HEK293T (cell line): ENCODE results near the gene SEC61G.

ENCODE experiments used
- CTCF ChIA-PET: fragments of 350-600 bp; formaldehyde crosslinking; extraction: SDS; loops from one replicate; lab custom pipeline; 2021; ENCODE audit warnings: antibody characterized with exemption, inconsistent platforms; lab: Yijun Ruan, JAX
- POLR2A ChIA-PET: fragments of 350-600 bp; formaldehyde crosslinking; extraction: SDS; loops from one replicate; lab custom pipeline; 2020; ENCODE audit warnings: antibody characterized with exemption, inconsistent platforms; lab: Yijun Ruan, JAX
- DNase-seq: peaks from one replicate; pipeline ENCODE4 v3.0.0; 2012; ENCODE audit warnings: mixed read lengths; ENCODE audit errors: extremely low spot score
- ARNT ChIP-seq: fragments of 450-650 bp; IDR thresholded peaks from 2 replicates; pipeline ENCODE4 v1.6.1; 2017; ENCODE audit warnings: mild to moderate bottlenecking
- BHLHE40 ChIP-seq: fragments of 450-650 bp; IDR thresholded peaks from 2 replicates; pipeline ENCODE4 v1.6.1; 2016; ENCODE audit warnings: mild to moderate bottlenecking, moderate library complexity, borderline replicate concordance
- CTBP1 ChIP-seq: fragments of 450-650 bp; IDR thresholded peaks from 2 replicates; pipeline ENCODE4 v1.6.1; 2016; ENCODE audit warnings: borderline replicate concordance
- ELF4 ChIP-seq: fragments of 450-650 bp; IDR thresholded peaks from 2 replicates; pipeline ENCODE4 v1.6.1; 2017; ENCODE audit warnings: antibody characterized with exemption
- FOXA1 ChIP-seq: fragments of 450-650 bp; IDR thresholded peaks from 2 replicates; pipeline ENCODE4 v1.6.1; 2016; ENCODE audit warnings: mild to moderate bottlenecking
- FOXK2 ChIP-seq: fragments of 450-650 bp; IDR thresholded peaks from 2 replicates; pipeline ENCODE4 v1.6.1; 2016; ENCODE audit warnings: mild to moderate bottlenecking
- FOXM1 ChIP-seq: fragments of 450-650 bp; IDR thresholded peaks from 2 replicates; pipeline ENCODE4 v1.6.1; 2017; ENCODE audit warnings: mild to moderate bottlenecking, borderline replicate concordance
- HDGF ChIP-seq: fragments of 450-650 bp; IDR thresholded peaks from 2 replicates; pipeline ENCODE4 v1.6.1; 2017; ENCODE audit warnings: antibody characterized with exemption, borderline replicate concordance
- L3MBTL2 ChIP-seq: fragments of 450-650 bp; conservative IDR thresholded peaks from 2 replicates; pipeline ENCODE4 v1.6.1; 2016; ENCODE audit warnings: mild to moderate bottlenecking
- LEF1 ChIP-seq: fragments of 450-650 bp; IDR thresholded peaks from 2 replicates; pipeline ENCODE4 v1.6.1; 2017; ENCODE audit warnings: mild to moderate bottlenecking, borderline replicate concordance
- NFRKB ChIP-seq: fragments of 450-650 bp; IDR thresholded peaks from 2 replicates; pipeline ENCODE4 v1.6.1; 2016; ENCODE audit warnings: mild to moderate bottlenecking, moderate library complexity
- SP1 ChIP-seq: fragments of 450-650 bp; IDR thresholded peaks from 2 replicates; pipeline ENCODE4 v1.6.1; 2017
- SUZ12 ChIP-seq: fragments of 450-650 bp; IDR thresholded peaks from 2 replicates; pipeline ENCODE4 v1.6.1; 2016; ENCODE audit warnings: mild to moderate bottlenecking
- TARDBP ChIP-seq: fragments of 450-650 bp; IDR thresholded peaks from 2 replicates; pipeline ENCODE4 v1.6.1; 2016
- ZNF384 ChIP-seq: fragments of 450-650 bp; IDR thresholded peaks from 2 replicates; pipeline ENCODE4 v1.6.1; 2016
- TF ChIP-seq, protein P1 (sequence below): fragments of 450-650 bp; IDR thresholded peaks from 2 replicates; pipeline ENCODE4 v1.6.1; 2016

The SEC61G gene

DNA sequence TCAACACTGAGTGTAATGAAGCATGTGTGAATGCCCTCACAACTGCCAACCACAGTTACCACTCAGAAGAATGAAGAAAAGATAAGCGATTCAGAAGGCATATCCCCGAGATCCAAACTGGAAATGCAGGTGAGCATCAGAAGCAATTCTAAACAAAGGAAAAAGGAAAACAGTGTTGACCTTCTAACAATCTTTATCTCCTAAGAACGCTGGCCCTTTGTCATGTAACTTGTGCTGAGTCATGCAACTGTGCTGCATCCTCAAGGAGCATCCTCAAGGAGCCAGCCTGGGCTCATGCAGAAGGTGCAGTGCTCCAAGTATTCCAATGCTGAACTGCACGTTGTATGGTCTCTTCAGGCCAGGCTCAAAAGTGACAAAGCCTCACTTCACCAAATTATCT is 30.6 kb downstream of the SEC61G start:
- TF ChIP-seq, protein P1, sequence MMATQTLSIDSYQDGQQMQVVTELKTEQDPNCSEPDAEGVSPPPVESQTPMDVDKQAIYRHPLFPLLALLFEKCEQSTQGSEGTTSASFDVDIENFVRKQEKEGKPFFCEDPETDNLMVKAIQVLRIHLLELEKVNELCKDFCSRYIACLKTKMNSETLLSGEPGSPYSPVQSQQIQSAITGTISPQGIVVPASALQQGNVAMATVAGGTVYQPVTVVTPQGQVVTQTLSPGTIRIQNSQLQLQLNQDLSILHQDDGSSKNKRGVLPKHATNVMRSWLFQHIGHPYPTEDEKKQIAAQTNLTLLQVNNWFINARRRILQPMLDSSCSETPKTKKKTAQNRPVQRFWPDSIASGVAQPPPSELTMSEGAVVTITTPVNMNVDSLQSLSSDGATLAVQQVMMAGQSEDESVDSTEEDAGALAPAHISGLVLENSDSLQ: no peak
- TF ChIP-seq FOXM1 (no peak), ZNF384 (no peak), SUZ12 (no peak), L3MBTL2 (no peak), NFRKB (no peak), TARDBP (no peak), BHLHE40 (no peak)
- no peak for DNase-seq
- CTCF ChIA-PET: no interaction called here
- POLR2A ChIA-PET: no interaction called here

DNA sequence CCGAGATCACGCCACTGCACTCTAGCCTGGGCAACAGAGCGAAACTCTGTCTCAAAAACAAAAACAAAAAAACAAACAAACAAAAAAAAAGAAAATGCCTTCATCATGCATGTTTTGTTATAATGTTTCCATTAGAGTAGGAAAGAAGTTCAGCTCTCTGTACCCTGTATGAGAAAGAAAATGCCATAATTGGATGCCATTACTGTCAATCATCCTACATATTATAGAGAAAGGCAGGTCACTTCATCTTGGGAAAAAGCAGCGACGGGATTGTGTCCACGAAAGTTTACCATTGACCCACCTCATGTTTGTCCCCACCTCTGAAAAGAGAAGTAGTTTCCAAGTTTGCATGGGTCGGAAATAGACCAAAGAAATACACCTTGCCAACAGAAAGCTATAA is 33.8 kb downstream of the SEC61G start:
- no peak for DNase-seq
- ChIA-PET POLR2A (no interaction called here), CTCF (no interaction called here)
- TF ChIP-seq, protein P1: peak; percentile 73
- no peak for TF ChIP-seq ZNF384
- TF ChIP-seq FOXK2: no peak

DNA sequence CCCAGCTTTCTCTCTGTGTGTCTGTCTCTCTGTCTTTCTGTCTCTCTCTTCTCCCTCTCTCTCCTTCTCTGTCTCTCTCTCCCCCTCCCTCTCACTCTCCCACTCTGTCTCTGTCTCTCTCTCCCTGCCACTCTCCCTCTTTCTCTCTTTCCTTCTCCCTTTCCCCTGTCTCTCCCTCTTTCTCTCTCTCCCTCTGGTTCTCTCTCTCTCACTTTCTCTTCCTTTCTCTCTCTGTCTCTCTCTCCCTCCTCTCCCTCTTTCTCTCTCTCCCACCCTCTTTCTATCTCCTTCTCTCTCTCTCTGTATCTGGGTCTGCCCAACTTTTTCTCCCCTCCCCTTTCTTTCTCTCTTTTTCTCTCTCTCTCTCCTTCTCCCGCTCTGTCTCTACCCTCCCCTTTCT is 36.5 kb downstream of the SEC61G start:
- no peak for DNase-seq
- CTCF ChIA-PET: no interaction called here
- TF ChIP-seq FOXA1 (no peak), BHLHE40 (no peak), SUZ12 (no peak), SP1 (no peak), L3MBTL2 (no peak), LEF1 (no peak), NFRKB (no peak), HDGF (no peak), ZNF384 (no peak), ARNT (no peak), FOXK2 (no peak)
- TF ChIP-seq, protein P1: no peak
- POLR2A ChIA-PET: no interaction called here

DNA sequence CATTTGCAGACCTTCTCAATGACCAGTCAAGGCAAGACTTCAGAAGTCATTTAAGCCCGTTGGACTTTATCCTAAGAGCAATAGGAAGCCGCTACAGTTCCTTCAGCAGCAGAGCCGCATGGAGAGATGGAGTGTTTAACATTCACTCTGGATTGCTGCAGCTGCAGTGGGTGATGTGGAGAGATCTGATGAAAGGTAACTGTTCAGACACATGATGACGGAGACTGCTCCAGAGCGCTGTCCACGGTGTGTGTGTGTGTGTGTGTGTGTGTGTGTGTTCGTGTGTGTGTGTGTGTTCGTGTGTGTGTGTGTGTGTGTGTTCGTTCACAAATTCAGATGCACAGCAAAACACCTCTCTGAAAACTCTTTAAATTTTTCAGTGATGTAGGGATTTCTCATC is 37.0 kb downstream of the SEC61G start:
- ChIA-PET CTCF (no interaction called here), POLR2A (no interaction called here)
- no peak for TF ChIP-seq CTBP1
- TF ChIP-seq SP1: no peak
- no peak for TF ChIP-seq ZNF384
- no peak for TF ChIP-seq BHLHE40
- no peak for TF ChIP-seq HDGF
- TF ChIP-seq ARNT: no peak
- no peak for DNase-seq

DNA sequence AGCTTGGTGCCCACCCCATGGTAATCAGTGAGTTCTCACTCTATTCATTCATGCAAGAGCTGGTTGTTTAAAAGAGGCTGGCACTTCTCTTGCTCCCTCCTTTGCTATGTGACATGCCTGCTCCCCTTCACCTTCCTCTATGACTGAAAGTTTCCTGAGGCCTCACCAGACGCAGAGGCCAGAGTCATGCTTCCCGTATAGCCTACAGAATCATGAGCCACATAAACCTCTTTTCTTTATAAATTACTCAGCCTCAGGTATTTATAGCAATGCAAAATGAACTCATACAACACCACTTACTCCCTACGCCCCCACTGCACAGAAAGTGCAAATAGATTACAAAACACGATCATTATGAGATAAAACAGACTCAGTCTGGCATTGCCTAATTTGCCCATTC is 39.0 kb downstream of the SEC61G start:
- no peak for TF ChIP-seq LEF1
- no peak for TF ChIP-seq FOXK2
- TF ChIP-seq FOXA1: no peak
- TF ChIP-seq TARDBP: no peak
- ChIA-PET POLR2A (no interaction called here), CTCF (no interaction called here)
- no peak for DNase-seq

DNA sequence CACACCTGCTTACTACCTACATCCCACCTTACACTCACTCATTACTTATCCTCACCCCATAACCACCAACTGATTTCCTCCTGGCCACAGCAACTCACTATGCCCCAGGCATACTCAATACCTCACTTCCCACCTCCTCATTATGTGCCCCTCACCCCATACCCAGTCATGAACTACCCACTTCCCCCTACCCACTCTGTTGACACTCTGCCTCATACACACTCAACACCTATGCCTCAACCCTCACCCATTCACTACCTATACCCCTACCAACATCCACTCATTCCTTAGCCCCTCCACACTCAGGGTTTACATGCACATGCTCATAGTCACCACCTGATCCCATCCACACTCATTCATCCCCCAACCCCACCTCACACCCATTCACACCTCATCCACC is 39.6 kb downstream of the SEC61G start:
- TF ChIP-seq FOXM1 (no peak), CTBP1 (no peak), BHLHE40 (no peak), SP1 (no peak)
- ChIA-PET CTCF (no interaction called here), POLR2A (no interaction called here)
- DNase-seq: no peak

DNA sequence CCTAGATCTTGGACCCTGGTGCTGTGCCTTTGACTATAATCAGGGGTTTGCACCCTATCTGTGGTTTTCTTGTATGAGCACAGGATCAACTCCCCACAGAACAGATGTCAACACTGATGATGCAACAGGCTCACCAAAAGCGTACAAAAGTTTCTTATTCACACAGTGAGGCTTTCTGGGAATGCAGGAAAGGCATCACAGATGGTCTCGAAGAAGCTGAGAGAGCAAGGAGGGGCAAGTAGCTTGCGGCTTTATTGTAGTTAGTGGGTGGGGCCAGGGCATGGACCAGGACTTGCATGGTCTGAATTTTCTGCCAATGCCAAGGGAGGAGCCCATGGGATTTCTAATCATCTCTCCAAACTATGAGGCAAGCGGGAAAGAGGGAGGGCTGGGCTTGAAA is 46.2 kb downstream of the SEC61G start:
- POLR2A ChIA-PET: no interaction called here
- CTCF ChIA-PET: no interaction called here
- DNase-seq: no peak
- no peak for TF ChIP-seq CTBP1
- no peak for TF ChIP-seq HDGF
- no peak for TF ChIP-seq L3MBTL2
- no peak for TF ChIP-seq FOXM1
- no peak for TF ChIP-seq ELF4
- no peak for TF ChIP-seq ZNF384
- no peak for TF ChIP-seq LEF1
- TF ChIP-seq BHLHE40: no peak
- TF ChIP-seq NFRKB: no peak
- TF ChIP-seq FOXA1: no peak
- TF ChIP-seq SUZ12: no peak
- TF ChIP-seq, protein P1: no peak
- no peak for TF ChIP-seq ARNT
- TF ChIP-seq TARDBP: no peak
